Esophagus muscularis mucosa (tissue), 4 donors: ENCODE data around the gene GNA12.

Experiments
- CTCF ChIP-seq, 3 experiments: fragments of 200-600 bp in 2 of 3; fragments of 450-650 bp in 1 of 3; sonication (generic) in 2 of 3; IDR thresholded peaks; one replicate each; pipeline ENCODE4 v1.5.1; 2017 to 2019; ENCODE audit warnings: antibody characterized with exemption in 3 of 3, mild to moderate bottlenecking in 2 of 3, moderate library complexity in 1 of 3
- EP300 ChIP-seq: sonication (generic); formaldehyde crosslinking; IDR thresholded peaks from one replicate; pipeline ENCODE4 v1.6.1; 2017; ENCODE audit warnings: antibody characterized with exemption
- POLR2A ChIP-seq: fragments of 450-650 bp; IDR thresholded peaks from one replicate; pipeline ENCODE4 v1.6.1; 2017; ENCODE audit warnings: antibody characterized with exemption, moderate library complexity, mild to moderate bottlenecking, low read depth
- POLR2AphosphoS5 ChIP-seq, 2 donors: sonication (generic); formaldehyde crosslinking; IDR thresholded peaks; one replicate each; pipeline ENCODE4 v1.6.1; 2017; ENCODE audit warnings: antibody characterized with exemption in 2 of 2

DNA sequence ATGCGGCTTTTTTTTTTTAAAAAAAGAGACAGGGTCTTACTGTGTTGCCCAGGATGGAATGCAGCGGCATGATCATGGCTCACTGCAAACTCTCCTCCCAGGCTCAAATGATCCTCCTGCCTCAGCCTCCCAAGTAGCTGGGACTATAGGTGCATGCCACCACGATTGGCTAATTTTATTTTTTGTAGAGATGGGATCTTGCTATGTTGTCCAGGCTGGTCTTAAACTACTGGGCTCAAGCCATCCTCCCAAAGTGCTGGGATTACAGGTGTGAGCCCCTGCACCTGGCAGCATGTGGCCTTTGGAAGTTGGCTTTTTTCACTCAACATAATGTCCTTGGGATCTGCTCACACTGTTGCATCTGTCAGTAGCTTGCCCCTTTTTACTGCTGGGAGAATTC is 91.0 kb downstream of the GNA12 start:
- TF ChIP-seq POLR2A: no peak
- TF ChIP-seq CTCF (IDR thresholded peaks at IDR 0.05): no peak
- no peak for TF ChIP-seq POLR2AphosphoS5 (IDR thresholded peaks at IDR 0.05)
- no peak for TF ChIP-seq EP300
